K562 (cell line): ENCODE measurements around the gene ATCAY. TPM values are rescaled to one million over a fixed set of nuclear protein-coding genes. Genes with fewer than 3 reads are reported as not detected.
A peak's percentile ranks its signal among the peaks of the same experiment; 100 is the strongest.

Source experiments
- ARHGAP35 ChIP-seq: fragments of 450-650 bp; IDR thresholded peaks from 2 replicates; pipeline ENCODE4 v1.6.1; 2018; ENCODE audit not compliant: partially characterized antibody
- CLOCK ChIP-seq: fragments of 250-450 bp; sonication (Bioruptor Pico); IDR thresholded peaks from 2 replicates; pipeline ENCODE4 v1.4.0; 2020; ENCODE audit warnings: mild to moderate bottlenecking, moderate library complexity, borderline replicate concordance
- CREB5 ChIP-seq: fragments of 250-450 bp; sonication (Bioruptor Pico); IDR thresholded peaks from 2 replicates; pipeline ENCODE4 v1.5.0; 2020; ENCODE audit warnings: mild to moderate bottlenecking
- DMBX1 ChIP-seq: fragments of 250-450 bp; sonication (Bioruptor Pico); IDR thresholded peaks from 2 replicates; pipeline ENCODE4 v1.8.0; 2022; ENCODE audit warnings: inconsistent platforms, mild to moderate bottlenecking, moderate library complexity, borderline replicate concordance
- ESRRA ChIP-seq: fragments of 450-650 bp; IDR thresholded peaks from 2 replicates; pipeline ENCODE4 v1.6.1; 2014; ENCODE audit warnings: low read depth, mild to moderate bottlenecking, moderate library complexity, borderline replicate concordance
- IRF1 ChIP-seq: sonication (generic); formaldehyde crosslinking; IDR thresholded peaks from 2 replicates; pipeline ENCODE4 v1.8.0; 2022; ENCODE audit warnings: missing genetic modification reagents, mild to moderate bottlenecking, borderline replicate concordance
- KLF16 ChIP-seq: IDR thresholded peaks from 2 replicates; pipeline ENCODE4 v1.6.1; 2016; ENCODE audit warnings: antibody characterized with exemption
- MBD1 ChIP-seq: fragments of 250-450 bp; sonication (Bioruptor Pico); IDR thresholded peaks from 2 replicates; pipeline ENCODE4 v1.8.0; 2022; ENCODE audit warnings: inconsistent platforms
- MED1 ChIP-seq: sonication (generic); formaldehyde crosslinking; IDR thresholded peaks from 2 replicates; pipeline ENCODE4 v1.8.1; 2023; ENCODE audit warnings: missing genetic modification reagents, borderline replicate concordance
- NFYB ChIP-seq: IDR thresholded peaks from 2 replicates; pipeline ENCODE4 v1.6.1; 2011; ENCODE audit warnings: mild to moderate bottlenecking, moderate library complexity; ENCODE audit not compliant: insufficient read length; ENCODE audit errors: extremely low read depth
- PHB2 ChIP-seq: fragments of 450-650 bp; IDR thresholded peaks from 2 replicates; pipeline ENCODE4 v1.6.1; 2017; ENCODE audit warnings: low read depth
- SIX5 ChIP-seq, 2 experiments: IDR thresholded peaks; 2 replicates each; pipeline ENCODE4 v1.6.1; 2011; ENCODE audit warnings: low read length in 2 of 2, borderline replicate concordance in 1 of 2, low read depth in 1 of 2, mild to moderate bottlenecking in 1 of 2, moderate library complexity in 1 of 2; ENCODE audit not compliant: insufficient read depth in 1 of 2
- SMARCC2 ChIP-seq: fragments of 450-650 bp; IDR thresholded peaks from 2 replicates; pipeline ENCODE4 v1.6.1; 2017; ENCODE audit warnings: antibody characterized with exemption, moderate library complexity, mild to moderate bottlenecking, low read depth
- STAT6 ChIP-seq: sonication (generic); formaldehyde crosslinking; IDR thresholded peaks from 2 replicates; pipeline ENCODE4 v1.8.1; 2023; ENCODE audit warnings: mild to moderate bottlenecking, missing genetic modification reagents
- TEAD1 ChIP-seq, 2 experiments: fragments of 450-650 bp in 1 of 2; sonication (generic) in 1 of 2; formaldehyde crosslinking; IDR thresholded peaks; 2 replicates each; pipeline versions ENCODE4 v1.4.0 to v1.8.0; 2020 to 2022; ENCODE audit warnings: mild to moderate bottlenecking in 2 of 2, missing genetic modification reagents in 1 of 2
- ZNF12 ChIP-seq: sonication (generic); formaldehyde crosslinking; IDR thresholded peaks from 2 replicates; pipeline ENCODE4 v1.4.0; 2020; ENCODE audit warnings: mild to moderate bottlenecking, missing genetic modification reagents
- polyA plus RNA-seq, 8 experiments: library from polyadenylated mRNA; depleted of rRNA in 4 of 8; stranded (reverse) in 5 of 8; unstranded in 3 of 8; fragments of >200 nt; fragmentation: Nextera tagmentation in 2 of 8; fragmentation: Illumina TruSeq in 1 of 8; extraction: Ambion mirVana in 2 of 8; extraction: Trizol in 1 of 8; gene quantifications; 2 replicates each; pipeline versions ENCODE4 v1.2.1 to v1.2.3, GENCODE V29; 2011 to 2014; ENCODE audit warnings: inconsistent platforms in 1 of 8, missing spikeins in 1 of 8
- total RNA-seq, 7 experiments: library from RNA; depleted of rRNA in 6 of 7; stranded (reverse); fragments of >200 nt in 6 of 7; fragmentation: Illumina TruSeq in 2 of 7; extraction: Trizol in 2 of 7; gene quantifications; 2 replicates each; pipeline versions ENCODE4 v1.2.1 to v1.2.3, GENCODE V29; 2011 to 2021; ENCODE audit warnings: low replicate concordance in 1 of 7

The ATCAY gene
- total and polyA plus RNA-seq, 9 of the 15 experiments (the other 6 are each of a cell fraction or from before 2014, with no cell fraction given): not detected

GRCh38 chr19:3968556-3969434 is 88.3 kb downstream of the ATCAY start (continued):
- TF ChIP-seq CLOCK: no peak
- TF ChIP-seq ESRRA: no peak
- no peak for TF ChIP-seq SIX5 (IDR thresholded peaks at IDR 0.05; ENCODE audit: borderline replicate concordance in 1 of 2, insufficient read depth in 1 of 2, low read depth in 1 of 2, low read length in 2 of 2)
- no peak for TF ChIP-seq NFYB
- no peak for TF ChIP-seq MBD1 (CRISPR knock-in tag)
- no peak for TF ChIP-seq DMBX1
- TF ChIP-seq PHB2: no peak
- TF ChIP-seq IRF1 (CRISPR knock-in tag): no peak
- no peak for TF ChIP-seq ZNF12 (CRISPR knock-in tag)
- no peak for TF ChIP-seq ARHGAP35
- no peak for TF ChIP-seq KLF16
- peak; percentile 54 to 81; a peak in 2 of 4 replicates for TF ChIP-seq TEAD1 (CRISPR knock-in tag; IDR thresholded peaks at IDR 0.05)
- no peak for TF ChIP-seq SMARCC2
- no peak for TF ChIP-seq CREB5 (CRISPR knock-in tag)
- no peak for TF ChIP-seq STAT6 (CRISPR knock-in tag)
- TF ChIP-seq MED1 (CRISPR knock-in tag): no peak
